OCI-LY7 (cell line): ENCODE results near the gene SLC2A10. TPM values are rescaled to one million over a fixed set of nuclear protein-coding genes. Genes with fewer than 3 reads are reported as not detected.

Source experiments
- BruUV-seq: library from RNA; stranded (reverse); fragments of 400-500 nt; replicated peaks from 2 replicates; lab custom pipeline; 2021; lab: Mats Ljungman, UMichigan
- CTCF ChIA-PET: fragments of 300-600 bp; sonication (Branson Sonifier 250); formaldehyde crosslinking; loops from one replicate; lab custom pipeline; 2022; ENCODE audit warnings: antibody characterized with exemption; ENCODE audit not compliant: unreplicated experiment; lab: Charles Lee
- POLR2A ChIA-PET: fragments of 300-600 bp; sonication (Branson Sonifier 250); formaldehyde crosslinking; loops from one replicate; lab custom pipeline; 2022; ENCODE audit warnings: antibody characterized with exemption; lab: Charles Lee
- DNase-seq: peaks from one replicate; pipeline ENCODE4 v3.0.0-alpha.2; 2015; ENCODE audit warnings: low spot score
- H2AFZ ChIP-seq: fragments of 200-600 bp; sonication (generic), shearing (Covaris generic); 2 replicates; pipeline ENCODE4 v1.6.1; 2014; ENCODE audit warnings: mild to moderate bottlenecking, antibody characterized with exemption, low read length, moderate library complexity
- H3K27ac ChIP-seq: fragments of 200-600 bp; sonication (generic); 2 replicates; pipeline ENCODE4 v1.5.1; 2014; ENCODE audit warnings: mixed run types, low read depth, mild to moderate bottlenecking, moderate library complexity, low read length, inconsistent platforms; ENCODE audit not compliant: poor library complexity, severe bottlenecking
- H3K36me3 ChIP-seq: fragments of 200-600 bp; sonication (generic); 2 replicates; pipeline ENCODE4 v1.6.1; 2014; ENCODE audit warnings: mild to moderate bottlenecking, antibody characterized with exemption, low read length, moderate library complexity, mixed read lengths; ENCODE audit not compliant: insufficient read depth
- H3K4me1 ChIP-seq: fragments of 200-600 bp; sonication (generic); 2 replicates; pipeline ENCODE4 v1.5.1; 2014; ENCODE audit warnings: mild to moderate bottlenecking, low read length; ENCODE audit not compliant: insufficient read depth, poor library complexity, severe bottlenecking
- H3K4me2 ChIP-seq: fragments of 200-600 bp; sonication (generic); 2 replicates; pipeline ENCODE4 v1.6.1; 2014; ENCODE audit warnings: mild to moderate bottlenecking, low read length
- H3K4me3 ChIP-seq: fragments of 200-600 bp; sonication (generic); 2 replicates; pipeline ENCODE4 v1.5.1; 2014; ENCODE audit warnings: mild to moderate bottlenecking, low read depth, low read length; ENCODE audit not compliant: poor library complexity, severe bottlenecking
- H3K79me2 ChIP-seq: fragments of 200-600 bp; sonication (generic); 2 replicates; pipeline ENCODE4 v1.6.1; 2016; ENCODE audit warnings: low read depth, mild to moderate bottlenecking, low read length, moderate library complexity, mixed read lengths; ENCODE audit not compliant: insufficient read depth
- H3K9me2 ChIP-seq: fragments of 200-600 bp; sonication (generic); 2 replicates; pipeline ENCODE4 v1.6.1; 2016; ENCODE audit warnings: mild to moderate bottlenecking, low read length, mixed read lengths; ENCODE audit not compliant: insufficient read depth
- H3K9me3 ChIP-seq: fragments of 200-600 bp; sonication (generic); 2 replicates; pipeline ENCODE4 v1.6.1; 2014; ENCODE audit warnings: mild to moderate bottlenecking, mixed run types, low read length, mixed read lengths
- H4K20me1 ChIP-seq: fragments of 200-600 bp; sonication (generic); 2 replicates; pipeline ENCODE4 v1.6.1; 2014; ENCODE audit warnings: mild to moderate bottlenecking, antibody characterized with exemption, low read length, moderate library complexity, mixed read lengths; ENCODE audit not compliant: insufficient read depth
- CTCF ChIP-seq: fragments of 200-600 bp; sonication (generic); conservative IDR thresholded peaks from 2 replicates; pipeline ENCODE4 v1.5.1; 2014; ENCODE audit warnings: mild to moderate bottlenecking, antibody characterized with exemption, low read length, moderate library complexity, mixed read lengths
- EZH2phosphoT487 ChIP-seq: fragments of 200-600 bp; sonication (generic); IDR thresholded peaks from 2 replicates; pipeline ENCODE4 v1.6.1; 2018; ENCODE audit warnings: low read depth, borderline replicate concordance, mild to moderate bottlenecking, mixed run types, antibody characterized with exemption, low read length, moderate library complexity, mixed read lengths
- intact Hi-C: fragments of 100-400 bp; cut with micrococcal nuclease; formaldehyde crosslinking; loops from one replicate; pipeline ENCODE4 v1.10.0; 2022; ENCODE audit not compliant: unreplicated experiment
- total RNA-seq, 2 experiments: library from RNA; depleted of rRNA in 1 of 2; stranded (reverse); fragments of >200 nt in 1 of 2; shearing (Covaris generic) in 1 of 2; gene quantifications; 2 replicates each; pipeline ENCODE4 v1.2.3, GENCODE V29; 2014 to 2022

SLC2A10 gene
- total RNA-seq, 2 experiments from 2014 or later, result not detected

DNA sequence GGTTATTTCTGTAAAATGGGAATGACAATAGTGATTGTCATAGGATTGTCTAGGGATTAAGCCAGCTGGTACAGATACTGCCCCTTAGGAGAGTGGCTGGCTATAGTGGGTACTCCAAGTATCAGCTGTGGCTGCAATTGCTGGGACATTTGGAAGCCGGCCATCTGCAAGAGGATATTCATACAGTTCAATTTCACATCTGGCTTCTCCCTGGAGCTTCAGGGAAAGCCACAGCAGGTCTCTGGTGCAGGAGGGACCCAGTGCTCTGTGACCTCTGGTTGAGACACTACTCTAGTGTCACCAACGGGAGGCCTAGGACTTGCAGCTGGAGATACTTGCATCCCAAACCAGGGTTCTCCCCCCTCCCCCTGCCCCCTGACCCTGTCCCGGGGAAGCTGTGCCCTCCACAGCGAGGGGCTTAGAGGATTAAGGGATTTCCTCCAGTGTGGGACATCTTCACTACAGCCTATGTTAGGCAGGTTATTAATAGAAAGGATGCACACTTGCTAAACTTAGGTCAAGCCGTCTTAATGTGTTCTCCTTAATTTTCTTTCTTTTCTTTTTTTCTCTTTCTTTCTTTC is 2.7 kb downstream of the SLC2A10 start:
- no peaks in the 10 kb centered on the region for H4K20me1 ChIP-seq
- CTCF ChIA-PET, result no interaction called here
- no peak overlapping the region for H3K4me2 ChIP-seq

DNA sequence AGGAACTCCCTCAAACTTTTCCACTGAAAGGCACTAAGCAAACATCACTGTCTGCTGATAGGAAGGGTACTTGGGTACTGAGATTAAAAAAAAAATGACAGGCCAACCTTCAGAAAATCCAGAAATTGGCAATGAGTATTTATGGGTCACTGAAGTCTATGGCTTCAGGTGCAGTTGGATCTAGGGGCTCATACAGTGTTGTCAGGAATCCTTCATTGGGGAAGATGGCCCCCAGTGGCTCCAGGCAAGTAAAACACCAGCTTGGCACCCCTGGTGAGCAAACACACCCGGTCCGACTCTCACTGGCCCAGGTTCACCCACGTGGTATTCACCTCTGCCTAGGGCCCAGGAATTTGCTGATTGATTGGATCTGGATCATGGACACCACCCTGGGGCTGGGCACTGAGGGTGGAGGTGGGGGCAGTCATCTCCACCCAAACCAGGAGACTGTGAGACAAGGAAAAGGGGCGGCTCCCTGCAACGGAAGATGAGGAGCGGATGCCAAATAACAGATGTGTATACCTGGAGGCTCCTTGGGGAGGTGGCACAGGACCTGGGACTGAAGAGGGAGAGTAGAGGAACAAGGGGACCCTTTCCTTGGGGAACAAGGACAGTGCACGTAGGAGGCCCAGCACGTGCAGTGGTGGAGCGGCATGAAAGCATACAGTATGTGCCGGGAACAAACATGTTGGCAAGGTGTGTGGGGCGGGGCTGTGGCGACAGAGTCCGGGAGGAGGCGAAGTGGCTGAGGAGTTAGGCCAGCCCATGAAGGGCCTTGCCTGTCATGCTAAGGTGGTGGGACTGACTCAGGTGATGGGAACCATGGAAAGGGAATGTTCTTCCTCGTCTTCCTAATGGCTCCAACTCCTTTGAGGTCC is 4.7 kb downstream of the SLC2A10 start:
- no peaks in the 10 kb centered on the region for H3K79me2 ChIP-seq

More for the DNA sequence above, 2.7 kb downstream of the SLC2A10 start:
- peaks cover 2% of the 10 kb centered on the region; the same call in 1 of the 2 replicates for H3K9me3 ChIP-seq
- no TSS peak for BruUV-seq
- intact Hi-C loops, result no loop called here
- DNase-seq, result no peak
- no peaks in the 10 kb centered on the region for H3K79me2 ChIP-seq
- no peak overlapping the region for H3K27ac ChIP-seq
- H3K4me1 ChIP-seq, result no peaks in the 10 kb centered on the region
- no peaks in the 10 kb centered on the region for H3K36me3 ChIP-seq
- no peak overlapping the region for H2AFZ ChIP-seq
- POLR2A ChIA-PET, result no interaction called here
- H3K9me2 ChIP-seq, result no peaks in the 10 kb centered on the region
- TF ChIP-seq CTCF (no peak), EZH2phosphoT487 (no peak)
- no peak overlapping the region for H3K4me3 ChIP-seq

More for the DNA sequence above, 4.7 kb downstream of the SLC2A10 start:
- Histone ChIP-seq H3K4me1 (no peaks in the 10 kb centered on the region), H3K4me2 (no peak overlapping the region), H2AFZ (no peak overlapping the region), H3K27ac (no peak overlapping the region), H3K9me3 (no peaks in the 10 kb centered on the region), H3K36me3 (no peaks in the 10 kb centered on the region), H3K9me2 (no peaks in the 10 kb centered on the region), H4K20me1 (no peaks in the 10 kb centered on the region), H3K4me3 (no peak overlapping the region)
- BruUV-seq, result no TSS peak
- CTCF ChIA-PET, result no interaction called here
- no peak for DNase-seq
- intact Hi-C loops, result no loop called here
- TF ChIP-seq CTCF (no peak), EZH2phosphoT487 (no peak)
- POLR2A ChIA-PET, result no interaction called here
